Right lobe of liver (tissue), 4 donors: ENCODE measurements around the gene PPP1R2.

Source experiments
- CTCF ChIP-seq, 4 donors: fragments of 200-600 bp in 3 of 4; fragments of 450-650 bp in 1 of 4; IDR thresholded peaks; one replicate each; pipeline versions ENCODE4 v1.5.1 to v1.8.0; 2016 to 2022; ENCODE audit warnings: antibody characterized with exemption in 4 of 4, mild to moderate bottlenecking in 2 of 4
- POLR2A ChIP-seq: fragments of 450-650 bp; IDR thresholded peaks from one replicate; pipeline ENCODE4 v1.6.1; 2017; ENCODE audit warnings: antibody characterized with exemption, mild to moderate bottlenecking
- donor health status: DM: no; HTN: no; CAD: no.
- donor health status: DM: no; HTN: no; CAD: no.
- donor health status: DM: no; HTN: yes; CAD: no.

DNA sequence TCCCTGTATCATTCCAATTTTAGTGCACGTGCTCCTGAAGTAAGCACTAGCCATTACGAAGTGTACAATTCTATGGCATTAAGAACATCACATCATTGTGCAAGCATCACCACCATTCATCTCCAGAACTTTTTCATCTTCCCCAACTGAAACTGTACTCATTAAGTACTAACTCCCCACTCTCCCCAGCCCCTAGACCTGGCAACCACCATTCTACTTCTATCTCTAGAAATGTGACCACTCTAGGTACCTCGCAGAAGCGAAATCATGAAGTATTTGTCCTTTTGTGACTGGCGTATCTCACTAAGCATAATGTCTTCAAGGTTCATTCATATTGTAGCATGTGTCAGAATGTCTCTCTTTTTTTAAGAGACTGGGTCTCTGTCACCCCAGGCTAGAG lies 11.4 kb downstream of the PPP1R2 start:
- TF ChIP-seq CTCF (IDR thresholded peaks at IDR 0.05) (no peak), POLR2A (no peak)
